B cell (primary cell): ENCODE data around the gene S100A8.

Experiments used
- EZH2 ChIP-seq: IDR thresholded peaks from 2 replicates; pipeline ENCODE4 v1.6.1; 2012; ENCODE audit warnings: borderline replicate concordance, low read depth, mild to moderate bottlenecking, moderate library complexity, low read length; ENCODE audit not compliant: insufficient read depth, poor library complexity, severe bottlenecking
- TF ChIP-seq, protein P1 (sequence below): fragments of 200-600 bp; IDR thresholded peaks from one replicate; pipeline ENCODE4 v1.8.0; 2022; ENCODE audit warnings: antibody characterized with exemption, mild to moderate bottlenecking

DNA sequence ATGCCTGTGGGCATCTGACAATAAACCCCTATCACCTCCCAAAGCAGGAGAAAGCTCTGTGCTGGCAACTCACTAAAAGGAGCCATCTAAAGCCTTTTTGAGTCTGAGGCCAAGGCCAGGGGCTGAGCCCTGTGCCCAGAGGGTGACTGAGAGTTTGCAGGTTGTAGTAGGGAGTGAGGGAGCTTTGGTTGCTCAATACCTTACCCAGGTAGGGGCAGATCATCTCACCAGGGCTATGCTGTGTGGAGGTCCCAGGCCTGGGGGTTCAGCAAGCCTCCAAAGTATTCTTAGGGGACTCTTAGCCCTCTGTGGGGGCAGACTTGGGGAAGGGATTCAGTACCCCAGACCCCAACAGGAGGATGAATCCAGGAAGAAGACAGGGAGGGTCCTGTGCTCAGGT is 48.4 kb upstream of the S100A8 start:
- TF ChIP-seq, protein P1, sequence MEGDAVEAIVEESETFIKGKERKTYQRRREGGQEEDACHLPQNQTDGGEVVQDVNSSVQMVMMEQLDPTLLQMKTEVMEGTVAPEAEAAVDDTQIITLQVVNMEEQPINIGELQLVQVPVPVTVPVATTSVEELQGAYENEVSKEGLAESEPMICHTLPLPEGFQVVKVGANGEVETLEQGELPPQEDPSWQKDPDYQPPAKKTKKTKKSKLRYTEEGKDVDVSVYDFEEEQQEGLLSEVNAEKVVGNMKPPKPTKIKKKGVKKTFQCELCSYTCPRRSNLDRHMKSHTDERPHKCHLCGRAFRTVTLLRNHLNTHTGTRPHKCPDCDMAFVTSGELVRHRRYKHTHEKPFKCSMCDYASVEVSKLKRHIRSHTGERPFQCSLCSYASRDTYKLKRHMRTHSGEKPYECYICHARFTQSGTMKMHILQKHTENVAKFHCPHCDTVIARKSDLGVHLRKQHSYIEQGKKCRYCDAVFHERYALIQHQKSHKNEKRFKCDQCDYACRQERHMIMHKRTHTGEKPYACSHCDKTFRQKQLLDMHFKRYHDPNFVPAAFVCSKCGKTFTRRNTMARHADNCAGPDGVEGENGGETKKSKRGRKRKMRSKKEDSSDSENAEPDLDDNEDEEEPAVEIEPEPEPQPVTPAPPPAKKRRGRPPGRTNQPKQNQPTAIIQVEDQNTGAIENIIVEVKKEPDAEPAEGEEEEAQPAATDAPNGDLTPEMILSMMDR: no peak
- no peak for TF ChIP-seq EZH2
